ENCODE data around the gene FUT7.

FUT7 gene

GRCh38 chr9:136980669-136981478 is 51.0 kb downstream of the FUT7 start:
- no peak for DNase-seq
